ENCODE data around the gene UQCRC1.

- TF ChIP-seq, protein P1, sequence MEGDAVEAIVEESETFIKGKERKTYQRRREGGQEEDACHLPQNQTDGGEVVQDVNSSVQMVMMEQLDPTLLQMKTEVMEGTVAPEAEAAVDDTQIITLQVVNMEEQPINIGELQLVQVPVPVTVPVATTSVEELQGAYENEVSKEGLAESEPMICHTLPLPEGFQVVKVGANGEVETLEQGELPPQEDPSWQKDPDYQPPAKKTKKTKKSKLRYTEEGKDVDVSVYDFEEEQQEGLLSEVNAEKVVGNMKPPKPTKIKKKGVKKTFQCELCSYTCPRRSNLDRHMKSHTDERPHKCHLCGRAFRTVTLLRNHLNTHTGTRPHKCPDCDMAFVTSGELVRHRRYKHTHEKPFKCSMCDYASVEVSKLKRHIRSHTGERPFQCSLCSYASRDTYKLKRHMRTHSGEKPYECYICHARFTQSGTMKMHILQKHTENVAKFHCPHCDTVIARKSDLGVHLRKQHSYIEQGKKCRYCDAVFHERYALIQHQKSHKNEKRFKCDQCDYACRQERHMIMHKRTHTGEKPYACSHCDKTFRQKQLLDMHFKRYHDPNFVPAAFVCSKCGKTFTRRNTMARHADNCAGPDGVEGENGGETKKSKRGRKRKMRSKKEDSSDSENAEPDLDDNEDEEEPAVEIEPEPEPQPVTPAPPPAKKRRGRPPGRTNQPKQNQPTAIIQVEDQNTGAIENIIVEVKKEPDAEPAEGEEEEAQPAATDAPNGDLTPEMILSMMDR (IDR thresholded peaks at IDR 0.05; ENCODE audit: insufficient read depth, low read depth, low read length) = no peak
- no peak for TF ChIP-seq EZH2 (IDR thresholded peaks at IDR 0.05; ENCODE audit: insufficient read depth, low read length)
Measured at GRCh38 chr3:48566401-48566760, 43.1 kb downstream of the UQCRC1 start.

Measured in astrocyte (in vitro differentiated cells and primary cell).